Measurements from ENCODE around the gene CNTFR.

DNA sequence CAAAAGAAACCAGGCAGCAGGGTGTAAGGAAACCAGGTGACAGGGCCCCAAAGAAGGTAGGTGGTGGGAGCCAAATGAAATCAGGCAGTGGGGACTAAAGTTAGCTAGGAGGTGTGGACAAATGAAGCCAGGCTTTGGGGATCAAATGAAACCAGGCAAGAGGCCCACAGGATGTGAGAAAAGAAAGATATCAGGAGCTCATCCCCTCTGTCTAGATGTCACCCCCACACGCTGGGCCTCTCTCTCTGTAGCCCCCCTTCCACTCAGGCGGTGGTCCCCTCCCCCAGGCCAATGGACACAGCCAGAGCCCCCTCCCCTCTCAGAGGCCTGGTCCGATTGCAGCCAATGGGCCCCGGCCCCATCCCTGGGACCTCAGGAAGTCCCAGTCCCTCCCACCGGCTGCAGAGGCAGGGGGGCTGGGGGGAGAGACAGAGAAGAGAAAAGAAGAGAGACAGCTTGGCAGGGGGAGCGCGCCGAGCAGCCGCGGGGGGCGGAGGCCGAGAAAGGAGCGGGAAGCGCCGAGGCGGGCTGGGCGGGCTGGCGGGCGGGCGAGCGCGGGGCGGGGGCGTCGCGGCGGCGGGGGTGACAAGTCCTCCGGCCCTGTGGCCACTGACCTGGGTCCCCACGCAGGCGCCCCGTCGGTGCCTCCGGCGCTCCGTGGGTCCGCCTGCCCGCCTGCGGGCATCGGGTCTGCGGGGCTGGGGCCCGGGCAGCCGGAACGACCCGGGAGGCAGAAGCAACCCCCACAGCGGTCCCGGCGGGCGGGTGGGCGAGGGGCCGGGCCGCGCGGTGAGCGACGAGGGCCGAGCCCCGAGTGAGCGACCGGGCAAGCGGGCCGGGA lies 11.9 kb downstream of the CNTFR start:
- TF ChIP-seq, protein P1, sequence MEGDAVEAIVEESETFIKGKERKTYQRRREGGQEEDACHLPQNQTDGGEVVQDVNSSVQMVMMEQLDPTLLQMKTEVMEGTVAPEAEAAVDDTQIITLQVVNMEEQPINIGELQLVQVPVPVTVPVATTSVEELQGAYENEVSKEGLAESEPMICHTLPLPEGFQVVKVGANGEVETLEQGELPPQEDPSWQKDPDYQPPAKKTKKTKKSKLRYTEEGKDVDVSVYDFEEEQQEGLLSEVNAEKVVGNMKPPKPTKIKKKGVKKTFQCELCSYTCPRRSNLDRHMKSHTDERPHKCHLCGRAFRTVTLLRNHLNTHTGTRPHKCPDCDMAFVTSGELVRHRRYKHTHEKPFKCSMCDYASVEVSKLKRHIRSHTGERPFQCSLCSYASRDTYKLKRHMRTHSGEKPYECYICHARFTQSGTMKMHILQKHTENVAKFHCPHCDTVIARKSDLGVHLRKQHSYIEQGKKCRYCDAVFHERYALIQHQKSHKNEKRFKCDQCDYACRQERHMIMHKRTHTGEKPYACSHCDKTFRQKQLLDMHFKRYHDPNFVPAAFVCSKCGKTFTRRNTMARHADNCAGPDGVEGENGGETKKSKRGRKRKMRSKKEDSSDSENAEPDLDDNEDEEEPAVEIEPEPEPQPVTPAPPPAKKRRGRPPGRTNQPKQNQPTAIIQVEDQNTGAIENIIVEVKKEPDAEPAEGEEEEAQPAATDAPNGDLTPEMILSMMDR (IDR thresholded peaks at IDR 0.05; ENCODE audit: insufficient read depth, low read depth, low read length), result no peak
- no peak for TF ChIP-seq EZH2 (IDR thresholded peaks at IDR 0.05; ENCODE audit: insufficient read depth, low read length)

All from astrocyte (in vitro differentiated cells and primary cell).